Cardiac fibroblast (primary cell): ENCODE data around the gene BET1L.
A peak's percentile ranks its signal among the peaks of the same experiment; 100 is the strongest.
"Not testable (repeated sequence)": the region's sequence is repeated elsewhere in the genome, so short reads cannot be mapped to it uniquely, and the experiment has no call there.

Source experiments
- DNase-seq, 2 donors: peaks; one replicate each; pipeline versions ENCODE4 v3.0.0 to v3.0.0-alpha.2; 2010; ENCODE audit warnings: low read depth in 2 of 2
- H3K4me3 ChIP-seq, 2 donors: replicated peaks in 1 of 2; 1 replicate in 1 of 2; 2 replicates in 1 of 2; pipeline ENCODE4 v1.5.1; 2011; ENCODE audit warnings: low read depth in 2 of 2, low read length in 2 of 2, mild to moderate bottlenecking in 2 of 2, moderate library complexity in 1 of 2
- CTCF ChIP-seq: IDR thresholded peaks from one replicate; pipeline ENCODE4 v1.5.1; 2011; ENCODE audit warnings: low read depth, mild to moderate bottlenecking, low read length, inconsistent platforms

The BET1L gene

GRCh38 chr11:191490-192478, 15.4 kb downstream of the BET1L start:
- peak; percentile 21 for TF ChIP-seq CTCF
- not testable (repeated sequence) for DNase-seq, H3K4me3 ChIP-seq

- DNase-seq = not testable (repeated sequence)
These were observed 16.7 kb downstream of the BET1L start for GRCh38 chr11:190546-190945.

GRCh38 chr11:189843-190311, 17.3 kb downstream of the BET1L start:
- not testable (repeated sequence) for H3K4me3 ChIP-seq, DNase-seq

More at GRCh38 chr11:190546-190945, 16.7 kb downstream of the BET1L start:
- H3K4me3 ChIP-seq = not testable (repeated sequence)

GRCh38 chr11:189200-189783, 17.9 kb downstream of the BET1L start:
- not testable (repeated sequence) for H3K4me3 ChIP-seq, DNase-seq

- not testable (repeated sequence) for DNase-seq, H3K4me3 ChIP-seq
These were observed 27.0 kb downstream of the BET1L start for GRCh38 chr11:180242-180641.
